ENCODE results near the gene GP5.
A peak's percentile ranks its signal among the peaks of the same experiment; 100 is the strongest.

GP5 gene

GRCh38 chr3:194376241-194376560, 22.9 kb downstream of the GP5 start:
- H3K36me3 ChIP-seq (ENCODE audit: control insufficient read depth in 1 of 2, insufficient read depth in 2 of 2, low read depth in 1 of 2, low read length in 2 of 2), result no peaks in the 10 kb centered on the region
- H3K79me1 ChIP-seq (replicated peaks; ENCODE audit: low read length, poor library complexity, severe bottlenecking), result no peaks in the 10 kb centered on the region
- no peak for DNase-seq
- no peak overlapping the region for H3K27ac ChIP-seq (ENCODE audit: low read length, poor library complexity, severe bottlenecking)
- peak overlapping the region; percentile 64 for H4K8ac ChIP-seq (ENCODE audit: low read length)
- peaks cover 33 to 45% of the 10 kb centered on the region in 2 experiments for H3K27me3 ChIP-seq (ENCODE audit: control insufficient read depth in 1 of 2, insufficient read depth in 1 of 2, low read length in 2 of 2)
- no peak overlapping the region for H3K4ac ChIP-seq (ENCODE audit: low read depth in 1 of 2, low read length in 2 of 2)
- H3K23ac ChIP-seq (ENCODE audit: low read length in 2 of 2), result no peak overlapping the region
- H3K4me2 ChIP-seq (ENCODE audit: low read length, poor library complexity, severe bottlenecking), result no peak overlapping the region
- no peak overlapping the region for H2AK5ac ChIP-seq (ENCODE audit: low read length, severe bottlenecking)
- H2BK12ac ChIP-seq (ENCODE audit: low read length in 2 of 2), result no peak overlapping the region
- H3K4me1 ChIP-seq (ENCODE audit: control insufficient read depth, insufficient read depth, low read depth, low read length), result no peaks in the 10 kb centered on the region
- no peak overlapping the region for H2AFZ ChIP-seq (ENCODE audit: low read depth, low read length)
- WGBS, result 96% methylated on average over 10 of the region's 10 CpGs
- H3K4me3 ChIP-seq (ENCODE audit: insufficient read depth in 1 of 2, low read depth in 1 of 2, low read length in 2 of 2), result no peak overlapping the region
- no peak overlapping the region for H2BK120ac ChIP-seq (ENCODE audit: low read depth, low read length)
- no peak overlapping the region for H4K91ac ChIP-seq (ENCODE audit: low read length)
- H3K9me3 ChIP-seq (ENCODE audit: control insufficient read depth, low read length), result no peaks in the 10 kb centered on the region
- no peak overlapping the region for H2BK15ac ChIP-seq (ENCODE audit: low read depth, poor library complexity, severe bottlenecking)
- H3K14ac ChIP-seq (ENCODE audit: low read length in 2 of 2), result no peak overlapping the region
- no peak overlapping the region for H3K9ac ChIP-seq (ENCODE audit: low read length)
- H3K18ac ChIP-seq (ENCODE audit: low read depth in 1 of 2, low read length in 2 of 2), result no peak overlapping the region
- H2BK5ac ChIP-seq (ENCODE audit: low read depth, low read length, poor library complexity, severe bottlenecking), result no peak overlapping the region

GRCh38 chr3:194375473-194376240, 23.4 kb downstream of the GP5 start:
- 45% methylated on average over 13 of the region's 15 CpGs for WGBS
- H2BK5ac ChIP-seq (ENCODE audit: low read depth, low read length, poor library complexity, severe bottlenecking), result no peak overlapping the region
- peak overlapping the region; percentile 20 for H3K4me2 ChIP-seq (ENCODE audit: low read length, poor library complexity, severe bottlenecking)
- H3K4ac ChIP-seq (ENCODE audit: low read depth in 1 of 2, low read length in 2 of 2), result no peak overlapping the region
- peak overlapping the region; percentile 31 for H4K91ac ChIP-seq (ENCODE audit: low read length)
- H3K18ac ChIP-seq (ENCODE audit: low read depth in 1 of 2, low read length in 2 of 2), result peak overlapping the region; percentile 49 to 67
- no peak overlapping the region for H3K9ac ChIP-seq (ENCODE audit: low read length)
- H2AFZ ChIP-seq (ENCODE audit: low read depth, low read length), result peak overlapping the region; percentile 43
- no peak overlapping the region for H2BK120ac ChIP-seq (ENCODE audit: low read depth, low read length)
- H3K9me3 ChIP-seq (ENCODE audit: control insufficient read depth, low read length), result no peaks in the 10 kb centered on the region
- H3K4me3 ChIP-seq (ENCODE audit: insufficient read depth in 1 of 2, low read depth in 1 of 2, low read length in 2 of 2), result no peak overlapping the region
- no peaks in the 10 kb centered on the region for H3K79me1 ChIP-seq (replicated peaks; ENCODE audit: low read length, poor library complexity, severe bottlenecking)
- no peak overlapping the region for H2BK12ac ChIP-seq (ENCODE audit: low read length in 2 of 2)
- peak; percentile 67 for DNase-seq
- peak overlapping the region; percentile 79 for H4K8ac ChIP-seq (ENCODE audit: low read length)
- no peaks in the 10 kb centered on the region for H3K4me1 ChIP-seq (ENCODE audit: control insufficient read depth, insufficient read depth, low read depth, low read length)
- no peaks in the 10 kb centered on the region for H3K36me3 ChIP-seq (ENCODE audit: control insufficient read depth in 1 of 2, insufficient read depth in 2 of 2, low read depth in 1 of 2, low read length in 2 of 2)
- H2AK5ac ChIP-seq (ENCODE audit: low read length, severe bottlenecking), result no peak overlapping the region
- H3K14ac ChIP-seq (ENCODE audit: low read length in 2 of 2), result no peak overlapping the region
- H3K27ac ChIP-seq (ENCODE audit: low read length, poor library complexity, severe bottlenecking), result no peak overlapping the region
- H3K23ac ChIP-seq (ENCODE audit: low read length in 2 of 2), result no peak overlapping the region
- H2BK15ac ChIP-seq (ENCODE audit: low read depth, poor library complexity, severe bottlenecking), result peak overlapping the region; percentile 50
- H3K27me3 ChIP-seq (ENCODE audit: control insufficient read depth in 1 of 2, insufficient read depth in 1 of 2, low read length in 2 of 2), result peaks cover 34 to 42% of the 10 kb centered on the region in 2 experiments

- Histone ChIP-seq H3K27ac (ENCODE audit: low read length, poor library complexity, severe bottlenecking) (no peak overlapping the region), H3K4me1 (ENCODE audit: control insufficient read depth, insufficient read depth, low read depth, low read length) (no peaks in the 10 kb centered on the region), H3K4me2 (ENCODE audit: low read length, poor library complexity, severe bottlenecking) (no peak overlapping the region), H4K8ac (ENCODE audit: low read length) (no peak overlapping the region), H3K36me3 (ENCODE audit: control insufficient read depth in 1 of 2, insufficient read depth in 2 of 2, low read depth in 1 of 2, low read length in 2 of 2) (no peaks in the 10 kb centered on the region), H2BK5ac (ENCODE audit: low read depth, low read length, poor library complexity, severe bottlenecking) (no peak overlapping the region), H3K79me1 (replicated peaks; ENCODE audit: low read length, poor library complexity, severe bottlenecking) (no peaks in the 10 kb centered on the region), H2BK120ac (ENCODE audit: low read depth, low read length) (no peak overlapping the region), H3K23ac (ENCODE audit: low read length in 2 of 2) (no peak overlapping the region), H3K4ac (ENCODE audit: low read depth in 1 of 2, low read length in 2 of 2) (no peak overlapping the region), H3K9me3 (ENCODE audit: control insufficient read depth, low read length) (no peaks in the 10 kb centered on the region), H3K18ac (ENCODE audit: low read depth in 1 of 2, low read length in 2 of 2) (no peak overlapping the region), H4K91ac (ENCODE audit: low read length) (no peak overlapping the region), H3K14ac (ENCODE audit: low read length in 2 of 2) (no peak overlapping the region), H3K9ac (ENCODE audit: low read length) (no peak overlapping the region), H2BK15ac (ENCODE audit: low read depth, poor library complexity, severe bottlenecking) (no peak overlapping the region), H3K27me3 (ENCODE audit: control insufficient read depth in 1 of 2, insufficient read depth in 1 of 2, low read length in 2 of 2) (peaks cover 33 to 38% of the 10 kb centered on the region in 2 experiments), H3K4me3 (ENCODE audit: insufficient read depth in 1 of 2, low read depth in 1 of 2, low read length in 2 of 2) (no peak overlapping the region), H2AFZ (ENCODE audit: low read depth, low read length) (no peak overlapping the region), H2BK12ac (ENCODE audit: low read length in 2 of 2) (no peak overlapping the region), H2AK5ac (ENCODE audit: low read length, severe bottlenecking) (no peak overlapping the region)
- WGBS, result 88% methylated on average over 7 of the region's 10 CpGs
- no peak for DNase-seq
These were observed 24.1 kb downstream of the GP5 start for GRCh38 chr3:194374935-194375334.

- H3K4me1 ChIP-seq (ENCODE audit: control insufficient read depth, insufficient read depth, low read depth, low read length), result peaks cover 5% of the 10 kb centered on the region
- no peak overlapping the region for H3K27ac ChIP-seq (ENCODE audit: low read length, poor library complexity, severe bottlenecking)
- H2BK15ac ChIP-seq (ENCODE audit: low read depth, poor library complexity, severe bottlenecking), result no peak overlapping the region
- no peak overlapping the region for H3K4me2 ChIP-seq (ENCODE audit: low read length, poor library complexity, severe bottlenecking)
- H3K4ac ChIP-seq (ENCODE audit: low read depth in 1 of 2, low read length in 2 of 2), result no peak overlapping the region
- no peaks in the 10 kb centered on the region for H3K36me3 ChIP-seq (ENCODE audit: control insufficient read depth in 1 of 2, insufficient read depth in 2 of 2, low read depth in 1 of 2, low read length in 2 of 2)
- no peak overlapping the region for H3K14ac ChIP-seq (ENCODE audit: low read length in 2 of 2)
- H2BK12ac ChIP-seq (ENCODE audit: low read length in 2 of 2), result peak overlapping the region in 1 of 2 experiments; percentile 15
- peaks cover 38 to 40% of the 10 kb centered on the region in 2 experiments for H3K27me3 ChIP-seq (ENCODE audit: control insufficient read depth in 1 of 2, insufficient read depth in 1 of 2, low read length in 2 of 2)
- no peaks in the 10 kb centered on the region for H3K79me1 ChIP-seq (replicated peaks; ENCODE audit: low read length, poor library complexity, severe bottlenecking)
- H2BK120ac ChIP-seq (ENCODE audit: low read depth, low read length), result no peak overlapping the region
- no peak overlapping the region for H4K91ac ChIP-seq (ENCODE audit: low read length)
- no peak overlapping the region for H2AFZ ChIP-seq (ENCODE audit: low read depth, low read length)
- no peak overlapping the region for H3K23ac ChIP-seq (ENCODE audit: low read length in 2 of 2)
- no peak overlapping the region for H3K4me3 ChIP-seq (ENCODE audit: insufficient read depth in 1 of 2, low read depth in 1 of 2, low read length in 2 of 2)
- no peak for DNase-seq
- no peaks in the 10 kb centered on the region for H3K9me3 ChIP-seq (ENCODE audit: control insufficient read depth, low read length)
- no peak overlapping the region for H3K18ac ChIP-seq (ENCODE audit: low read depth in 1 of 2, low read length in 2 of 2)
- no peak overlapping the region for H4K8ac ChIP-seq (ENCODE audit: low read length)
- no peak overlapping the region for H3K9ac ChIP-seq (ENCODE audit: low read length)
- H2BK5ac ChIP-seq (ENCODE audit: low read depth, low read length, poor library complexity, severe bottlenecking), result no peak overlapping the region
- H2AK5ac ChIP-seq (ENCODE audit: low read length, severe bottlenecking), result no peak overlapping the region
- WGBS, result 67% methylated on average over 8 of the region's 8 CpGs
These were observed 25.2 kb downstream of the GP5 start for GRCh38 chr3:194373899-194374298.

Data from mesenchymal stem cell (in vitro differentiated cells and primary cell).